ENCODE measurements around the gene ADPRHL1. TPM values are rescaled to one million over a fixed set of nuclear protein-coding genes. Genes with fewer than 3 reads are reported as not detected.

ADPRHL1 gene
- total and polyA plus RNA-seq, 2 donors (not counting 3 experiments of a cell fraction or from before 2014, with no cell fraction given): 0.52 to 0.97 TPM

- Histone ChIP-seq H3K27ac (ENCODE audit: insufficient read depth, low read depth, low read length) (no peak overlapping the region), H3K4me1 (ENCODE audit: control insufficient read depth, extremely low read depth, insufficient read depth, low read length) (no peaks in the 10 kb centered on the region), H3K9me1 (replicated peaks; ENCODE audit: control insufficient read depth, extremely low read depth, insufficient read depth, low read length) (no peaks in the 10 kb centered on the region), H3K9ac (replicated peaks; ENCODE audit: extremely low read depth, insufficient read depth, low read length) (no peak overlapping the region), H3K79me2 (ENCODE audit: control insufficient read depth, insufficient read depth, low read length) (no peaks in the 10 kb centered on the region), H3K9me3 (replicated peaks; ENCODE audit: control insufficient read depth, insufficient read depth, low read length) (no peaks in the 10 kb centered on the region), H4K20me1 (replicated peaks; ENCODE audit: control insufficient read depth, extremely low read depth, insufficient read depth, low read length) (no peaks in the 10 kb centered on the region), H3K4me2 (ENCODE audit: insufficient read depth, low read length) (no peak overlapping the region), H3K4me3 (replicated peaks in 1 of 3; ENCODE audit: insufficient read depth in 1 of 3, low read depth in 1 of 3, low read length in 3 of 3) (no peak overlapping the region), H3K27me3 (ENCODE audit: control insufficient read depth in 2 of 2, insufficient read depth in 2 of 2, low read length in 2 of 2) (no peaks in the 10 kb centered on the region), H3K36me3 (ENCODE audit: control insufficient read depth in 2 of 2, extremely low read depth in 1 of 2, insufficient read depth in 2 of 2, low read length in 2 of 2) (no peaks in the 10 kb centered on the region), H2AFZ (ENCODE audit: low read depth, low read length) (no peak overlapping the region)
- no peak for TF ChIP-seq FOS (IDR thresholded peaks at IDR 0.05; ENCODE audit: borderline replicate concordance, insufficient read depth, low read length)
- no peak for TF ChIP-seq EZH2 (IDR thresholded peaks at IDR 0.05; ENCODE audit: borderline replicate concordance, low read depth, low read length, severe bottlenecking)
- no peak for TF ChIP-seq MYC (IDR thresholded peaks at IDR 0.05; ENCODE audit: low read depth, low read length)
- TF ChIP-seq POLR2AphosphoS5 (IDR thresholded peaks at IDR 0.05; ENCODE audit: insufficient read depth, low read depth, low read length): no peak
- no peak for TF ChIP-seq GATA2 (IDR thresholded peaks at IDR 0.05; ENCODE audit: insufficient read depth, insufficient read length, low read depth, low read length)
- no peak for TF ChIP-seq POLR2A (IDR thresholded peaks at IDR 0.05; ENCODE audit: low read depth, low read length)
- TF ChIP-seq, protein P1, sequence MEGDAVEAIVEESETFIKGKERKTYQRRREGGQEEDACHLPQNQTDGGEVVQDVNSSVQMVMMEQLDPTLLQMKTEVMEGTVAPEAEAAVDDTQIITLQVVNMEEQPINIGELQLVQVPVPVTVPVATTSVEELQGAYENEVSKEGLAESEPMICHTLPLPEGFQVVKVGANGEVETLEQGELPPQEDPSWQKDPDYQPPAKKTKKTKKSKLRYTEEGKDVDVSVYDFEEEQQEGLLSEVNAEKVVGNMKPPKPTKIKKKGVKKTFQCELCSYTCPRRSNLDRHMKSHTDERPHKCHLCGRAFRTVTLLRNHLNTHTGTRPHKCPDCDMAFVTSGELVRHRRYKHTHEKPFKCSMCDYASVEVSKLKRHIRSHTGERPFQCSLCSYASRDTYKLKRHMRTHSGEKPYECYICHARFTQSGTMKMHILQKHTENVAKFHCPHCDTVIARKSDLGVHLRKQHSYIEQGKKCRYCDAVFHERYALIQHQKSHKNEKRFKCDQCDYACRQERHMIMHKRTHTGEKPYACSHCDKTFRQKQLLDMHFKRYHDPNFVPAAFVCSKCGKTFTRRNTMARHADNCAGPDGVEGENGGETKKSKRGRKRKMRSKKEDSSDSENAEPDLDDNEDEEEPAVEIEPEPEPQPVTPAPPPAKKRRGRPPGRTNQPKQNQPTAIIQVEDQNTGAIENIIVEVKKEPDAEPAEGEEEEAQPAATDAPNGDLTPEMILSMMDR (IDR thresholded peaks at IDR 0.05; ENCODE audit: extremely low read depth in 1 of 2, insufficient read depth in 1 of 2, low read depth in 1 of 2, low read length in 2 of 2): no peak
- TF ChIP-seq, protein P2, sequence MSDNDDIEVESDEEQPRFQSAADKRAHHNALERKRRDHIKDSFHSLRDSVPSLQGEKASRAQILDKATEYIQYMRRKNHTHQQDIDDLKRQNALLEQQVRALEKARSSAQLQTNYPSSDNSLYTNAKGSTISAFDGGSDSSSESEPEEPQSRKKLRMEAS (IDR thresholded peaks at IDR 0.05; ENCODE audit: insufficient read depth, insufficient read length): no peak
- TF ChIP-seq JUN (IDR thresholded peaks at IDR 0.05; ENCODE audit: borderline replicate concordance, insufficient read depth, insufficient read length, low read depth): no peak
- ChIA-PET POLR2A (no interaction called here), CTCF (no interaction called here)
- no peak for FAIRE-seq
- no peak for DNase-seq (ENCODE audit: low read depth, low spot score)
- dilution Hi-C loops (cut with MboI; ENCODE audit: extremely low pct_ligation_motif_present, low sequenced_read_pairs): no loop called here
- intact Hi-C loops (cut with micrococcal nuclease): no loop called here
- BruUV-seq (replicated peaks): no TSS peak
Observed at GRCh38 chr13:113350065-113350937, 103.0 kb downstream of the ADPRHL1 start.

Small RNA genes lying within 50 kb of the gene (small RNA-seq; reads per million reads assigned to genes)
- gene RNU1-16P (ENCODE audit: insufficient read depth, insufficient read length, low read depth, low replicate concordance): 2.4 reads per million, percentile 8 among the genes with 10 or more reads in this experiment

Other genes starting within 250 kb of the ADPRHL1 start
- gene PCID2, start 244.8 kb downstream of the ADPRHL1 start, total RNA-seq: 48.5 and 55.6 TPM in 2 replicates
- 43.2 and 52.1 TPM in 2 replicates for gene PCID2, start 244.8 kb downstream of the ADPRHL1 start, polyA plus RNA-seq
- 73.8 and 80.0 TPM in 2 replicates for gene CUL4A, start 243.9 kb downstream of the ADPRHL1 start, total RNA-seq
- 34.9 and 37.9 TPM in 2 replicates for gene CUL4A, start 243.9 kb downstream of the ADPRHL1 start, polyA plus RNA-seq
- gene LAMP1, start 156.2 kb downstream of the ADPRHL1 start, total RNA-seq: 285 and 286 TPM in 2 replicates
- gene LAMP1, start 156.2 kb downstream of the ADPRHL1 start, polyA plus RNA-seq: 260 and 262 TPM in 2 replicates
- not detected in 2 replicates for gene GRTP1, start 89.4 kb downstream of the ADPRHL1 start, total RNA-seq
- not detected in 2 replicates for gene GRTP1, start 89.4 kb downstream of the ADPRHL1 start, polyA plus RNA-seq
- 19.4 and 24.9 TPM in 2 replicates for gene DCUN1D2, start 37.2 kb upstream of the ADPRHL1 start, total RNA-seq
- 8.3 and 10.5 TPM in 2 replicates for gene DCUN1D2, start 37.2 kb upstream of the ADPRHL1 start, polyA plus RNA-seq
- 131 and 137 TPM in 2 replicates for gene TFDP1, start 131.3 kb upstream of the ADPRHL1 start, total RNA-seq
- 48.9 and 64.3 TPM in 2 replicates for gene TFDP1, start 131.3 kb upstream of the ADPRHL1 start, polyA plus RNA-seq
- not detected in 2 replicates for gene ATP4B, start 204.7 kb upstream of the ADPRHL1 start, total RNA-seq
- gene ATP4B, start 204.7 kb upstream of the ADPRHL1 start, polyA plus RNA-seq: 0.05 and 0.06 TPM in 2 replicates
- not detected in 2 replicates for gene GRK1, start 213.7 kb upstream of the ADPRHL1 start, total RNA-seq
- gene GRK1, start 213.7 kb upstream of the ADPRHL1 start, polyA plus RNA-seq: not detected in 2 replicates

All from endothelial cell of umbilical vein (primary cell).